Measurements from ENCODE around the gene LRCH1.

GRCh38 chr13:46668302-46668720, 115.3 kb downstream of the LRCH1 start:
- TF ChIP-seq, protein P1, sequence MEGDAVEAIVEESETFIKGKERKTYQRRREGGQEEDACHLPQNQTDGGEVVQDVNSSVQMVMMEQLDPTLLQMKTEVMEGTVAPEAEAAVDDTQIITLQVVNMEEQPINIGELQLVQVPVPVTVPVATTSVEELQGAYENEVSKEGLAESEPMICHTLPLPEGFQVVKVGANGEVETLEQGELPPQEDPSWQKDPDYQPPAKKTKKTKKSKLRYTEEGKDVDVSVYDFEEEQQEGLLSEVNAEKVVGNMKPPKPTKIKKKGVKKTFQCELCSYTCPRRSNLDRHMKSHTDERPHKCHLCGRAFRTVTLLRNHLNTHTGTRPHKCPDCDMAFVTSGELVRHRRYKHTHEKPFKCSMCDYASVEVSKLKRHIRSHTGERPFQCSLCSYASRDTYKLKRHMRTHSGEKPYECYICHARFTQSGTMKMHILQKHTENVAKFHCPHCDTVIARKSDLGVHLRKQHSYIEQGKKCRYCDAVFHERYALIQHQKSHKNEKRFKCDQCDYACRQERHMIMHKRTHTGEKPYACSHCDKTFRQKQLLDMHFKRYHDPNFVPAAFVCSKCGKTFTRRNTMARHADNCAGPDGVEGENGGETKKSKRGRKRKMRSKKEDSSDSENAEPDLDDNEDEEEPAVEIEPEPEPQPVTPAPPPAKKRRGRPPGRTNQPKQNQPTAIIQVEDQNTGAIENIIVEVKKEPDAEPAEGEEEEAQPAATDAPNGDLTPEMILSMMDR (IDR thresholded peaks at IDR 0.05): no peak
- no peak for TF ChIP-seq POLR2A (IDR thresholded peaks at IDR 0.05)
